Measurements from ENCODE around the gene CNTNAP2.

The CNTNAP2 gene

DNA sequence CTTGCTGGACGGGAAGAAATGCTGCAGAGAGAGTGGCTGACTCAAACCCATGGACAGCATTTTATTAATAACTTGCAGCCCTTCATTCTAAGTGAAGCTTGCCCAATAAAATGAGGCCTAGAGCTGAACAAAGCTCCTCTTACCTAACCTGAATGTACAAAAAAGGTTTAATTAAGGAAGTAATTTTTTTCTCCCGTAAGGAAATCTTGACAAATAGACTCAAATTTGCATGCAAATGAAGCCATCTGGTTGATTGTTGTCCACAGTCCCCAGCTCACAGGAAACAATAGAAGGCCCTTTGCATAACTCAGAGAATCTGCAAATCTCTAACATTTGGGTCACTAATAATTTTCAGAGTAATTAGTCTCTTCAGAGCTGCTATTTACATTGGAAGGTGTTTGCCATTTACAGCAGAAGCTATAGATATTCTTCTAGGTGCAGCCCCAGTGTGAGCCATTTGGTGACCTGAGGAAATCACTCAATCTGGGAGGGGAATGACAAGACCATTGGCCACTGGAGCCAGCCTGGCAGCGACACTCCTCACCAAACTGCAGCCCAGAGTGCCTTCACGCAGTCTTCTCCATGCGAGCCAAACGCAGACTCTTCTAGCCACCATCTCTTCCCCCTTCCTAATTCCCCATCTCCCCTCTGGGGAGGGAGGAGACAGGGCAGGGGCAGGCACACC lies 1991.0 kb downstream of the CNTNAP2 start:
- no peak for DNase-seq (ENCODE audit: low spot score)

DNA sequence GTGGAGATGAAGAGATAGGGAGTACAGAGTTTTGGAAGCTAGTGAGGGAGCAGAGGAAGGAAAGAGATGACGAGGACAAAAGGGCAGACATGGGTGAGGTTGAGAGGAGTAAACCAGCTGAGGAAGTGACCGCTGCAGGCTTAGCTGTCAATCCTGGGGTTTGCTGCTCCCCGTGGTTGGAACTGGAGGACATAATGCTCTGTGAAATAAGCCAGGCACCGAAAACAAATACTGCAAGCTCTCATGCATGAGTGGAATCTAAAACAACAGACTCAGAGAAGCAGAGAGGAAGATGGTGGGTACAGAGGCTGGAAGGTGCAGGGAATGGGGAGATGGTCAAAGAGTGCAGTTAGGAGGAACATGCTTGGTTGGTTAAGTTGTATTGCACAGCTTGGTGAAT lies 1991.8 kb downstream of the CNTNAP2 start:
- no peak for DNase-seq (ENCODE audit: low spot score)

DNA sequence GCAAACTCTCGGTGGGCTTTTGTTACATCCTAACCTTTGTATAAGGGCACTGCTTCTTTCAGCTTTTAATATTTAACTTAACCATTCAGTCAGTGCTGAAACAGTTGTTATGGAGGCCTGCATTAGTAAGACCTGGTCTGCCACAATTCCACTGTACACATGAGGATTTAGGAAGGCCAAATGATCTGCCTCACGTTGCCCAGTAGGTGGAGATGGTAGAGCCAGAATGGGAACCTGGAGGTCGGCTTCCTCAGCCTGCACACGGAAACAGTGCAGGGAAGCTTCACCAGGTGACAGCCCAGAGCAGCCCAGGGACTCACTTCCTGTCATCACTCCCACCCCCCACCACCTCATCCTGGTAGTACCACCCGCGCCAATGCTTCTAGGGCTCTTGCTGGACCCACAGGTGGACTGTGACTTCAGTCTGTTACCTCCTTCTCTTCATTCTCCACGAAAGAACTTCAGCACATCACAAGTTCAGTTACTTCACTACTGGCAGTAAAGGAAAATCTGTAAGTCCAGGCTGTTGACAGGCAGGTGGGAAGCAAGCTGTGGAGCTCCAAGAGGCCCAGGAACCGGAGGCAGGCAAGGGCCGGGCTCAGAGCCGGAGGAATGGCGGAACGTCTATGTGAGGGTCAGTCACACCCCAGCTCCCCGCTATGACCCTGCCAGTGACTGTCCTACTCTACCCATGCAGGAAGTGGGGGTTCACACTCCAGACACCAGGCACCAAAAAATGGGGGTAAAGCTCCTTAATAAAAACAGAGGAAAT lies 1993.7 kb downstream of the CNTNAP2 start:
- DNase-seq (ENCODE audit: low spot score) = no peak

DNA sequence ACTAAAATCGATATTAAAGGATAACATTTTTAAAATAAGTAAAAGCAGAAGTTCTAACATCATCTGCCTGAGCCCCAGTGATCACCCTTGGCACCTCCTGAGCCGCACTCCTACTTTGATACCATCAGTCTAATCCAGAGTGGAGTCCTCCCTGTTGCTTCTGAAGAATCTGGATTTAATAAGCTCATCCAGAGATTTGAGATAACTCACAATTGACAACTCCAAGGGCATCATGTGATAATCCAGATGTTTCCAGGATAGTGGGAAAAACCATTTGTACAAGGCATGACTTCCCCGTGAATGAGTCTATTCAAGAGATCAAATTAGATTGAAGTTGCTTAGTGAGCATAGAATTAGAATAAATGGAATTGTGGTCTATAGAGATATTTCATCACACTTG lies 1998.2 kb downstream of the CNTNAP2 start:
- DNase-seq (ENCODE audit: low spot score) = no peak

DNA sequence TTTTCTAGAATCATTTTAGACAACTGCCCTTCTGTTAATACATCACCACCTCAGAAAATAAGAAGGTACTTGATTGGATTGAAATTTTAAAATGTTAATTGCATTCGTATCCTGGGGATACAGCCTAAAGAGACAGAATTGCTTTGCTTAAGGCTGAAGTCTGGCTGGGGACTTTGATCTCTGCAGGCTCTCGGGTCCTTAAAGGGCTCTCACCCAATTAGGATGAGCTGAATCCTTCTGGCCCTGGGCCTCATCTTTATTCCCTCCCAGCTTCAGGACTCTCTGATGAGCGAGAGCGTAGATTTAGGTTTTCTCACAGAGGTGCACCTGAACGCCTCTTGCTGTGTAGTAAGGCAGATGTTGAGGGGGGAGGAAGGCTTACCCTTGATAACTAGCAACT lies 1998.7 kb downstream of the CNTNAP2 start:
- DNase-seq (ENCODE audit: low spot score) = no peak

DNA sequence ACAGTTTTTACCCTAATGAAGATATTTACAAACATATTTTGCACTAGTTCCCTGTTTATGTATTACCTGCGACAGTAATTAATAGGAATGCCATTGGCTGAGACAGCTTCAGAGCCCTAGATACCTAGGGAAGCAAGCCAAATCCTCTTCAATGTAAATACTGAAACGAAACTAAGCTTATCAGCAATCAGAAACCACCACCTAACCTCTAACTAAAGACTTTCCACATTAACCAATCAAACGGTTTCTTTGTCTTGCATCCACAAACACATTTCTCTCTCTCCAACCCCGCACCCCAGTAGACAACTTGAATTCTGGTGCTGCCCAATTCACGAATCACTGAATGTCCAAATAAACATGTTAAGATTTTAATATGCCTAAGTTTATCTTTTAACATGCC lies 1999.6 kb downstream of the CNTNAP2 start:
- no peak for DNase-seq (ENCODE audit: low spot score)

DNA sequence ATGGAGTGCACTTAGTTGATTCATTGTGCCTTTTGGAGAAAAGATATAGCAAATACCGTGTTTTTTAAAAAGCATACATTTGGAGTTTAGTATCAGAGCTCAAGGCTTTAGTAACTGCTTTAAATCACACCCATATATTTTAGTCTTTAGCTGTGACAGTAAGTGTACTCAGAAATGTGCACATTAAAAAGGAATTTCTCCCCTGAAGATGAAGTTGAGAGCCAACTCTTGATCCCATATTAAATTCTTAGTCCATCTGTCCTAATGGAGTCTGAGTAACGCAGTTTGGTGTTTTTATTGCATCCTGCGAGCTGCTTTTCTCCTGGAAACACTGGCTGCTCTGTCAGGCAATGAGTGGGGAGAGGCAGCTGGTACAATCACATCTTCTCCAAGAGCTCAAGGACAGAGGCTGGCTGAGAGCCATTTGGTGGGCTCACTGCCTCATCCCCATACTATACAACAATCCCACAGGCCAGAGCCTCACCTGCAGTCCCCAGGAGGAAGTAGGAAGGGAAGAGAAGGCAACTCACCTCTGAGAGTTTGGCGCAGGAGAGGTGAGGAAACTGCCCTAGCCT lies 2000.3 kb downstream of the CNTNAP2 start:
- no peak for DNase-seq (ENCODE audit: low spot score)

DNA sequence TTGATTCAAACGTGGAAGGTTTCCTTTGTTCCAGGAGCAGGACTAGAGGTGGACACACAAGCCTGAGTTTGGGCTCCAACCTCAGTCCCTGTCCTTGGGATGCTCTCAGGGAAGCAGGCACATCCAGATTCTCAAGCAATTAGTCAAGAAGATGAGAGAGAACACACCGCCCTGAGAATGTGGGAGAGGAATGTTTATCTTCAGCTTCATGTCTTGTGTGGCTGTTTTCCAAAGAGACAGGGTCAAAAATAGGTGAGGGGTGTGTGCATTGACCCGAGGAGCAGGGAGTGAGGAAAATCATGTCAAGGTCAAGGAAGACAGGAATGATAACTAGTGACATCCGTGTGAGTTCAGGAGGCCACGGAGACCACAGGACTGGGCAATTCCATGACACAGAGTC lies 2001.8 kb downstream of the CNTNAP2 start:
- DNase-seq (ENCODE audit: low spot score) = no peak

DNA sequence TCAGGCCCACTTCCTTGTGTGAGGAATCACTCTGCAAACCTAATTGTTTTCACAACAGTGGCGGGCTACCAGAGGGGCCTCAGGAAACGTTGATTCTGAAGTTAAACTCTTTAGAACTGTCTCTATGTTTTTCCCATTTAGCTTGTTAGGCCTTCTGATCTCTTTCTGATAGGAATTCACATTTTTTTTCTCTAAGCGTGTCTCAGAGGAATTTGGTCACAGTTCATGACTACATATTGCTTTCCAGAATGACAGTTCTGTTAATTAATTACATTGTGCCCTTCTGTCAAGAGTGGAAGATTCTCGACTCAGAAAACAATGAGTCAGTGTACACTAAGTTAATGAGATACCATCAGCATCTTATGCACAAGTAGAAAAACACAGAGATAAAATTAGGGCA lies 2004.8 kb downstream of the CNTNAP2 start:
- DNase-seq (ENCODE audit: low spot score) = no peak

DNA sequence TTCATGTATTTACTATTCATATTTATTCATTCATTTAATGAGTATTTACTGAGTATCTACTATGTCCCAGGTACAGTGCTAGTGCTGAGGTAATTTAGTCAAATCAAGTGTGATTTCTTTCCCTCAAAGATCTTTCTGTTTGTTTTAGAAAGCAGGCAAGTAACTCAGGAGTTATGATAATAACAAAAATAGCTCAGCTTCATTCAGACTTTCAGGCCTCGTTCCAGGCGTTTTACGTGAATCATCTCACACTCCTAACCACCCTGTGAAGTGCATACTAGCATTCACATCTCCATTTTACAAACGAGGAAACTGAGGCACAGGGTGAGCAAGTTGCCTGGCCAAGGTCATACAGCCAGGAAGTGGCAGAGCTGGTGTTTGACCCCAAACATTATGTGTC lies 2005.2 kb downstream of the CNTNAP2 start:
- DNase-seq (ENCODE audit: low spot score) = no peak

DNA sequence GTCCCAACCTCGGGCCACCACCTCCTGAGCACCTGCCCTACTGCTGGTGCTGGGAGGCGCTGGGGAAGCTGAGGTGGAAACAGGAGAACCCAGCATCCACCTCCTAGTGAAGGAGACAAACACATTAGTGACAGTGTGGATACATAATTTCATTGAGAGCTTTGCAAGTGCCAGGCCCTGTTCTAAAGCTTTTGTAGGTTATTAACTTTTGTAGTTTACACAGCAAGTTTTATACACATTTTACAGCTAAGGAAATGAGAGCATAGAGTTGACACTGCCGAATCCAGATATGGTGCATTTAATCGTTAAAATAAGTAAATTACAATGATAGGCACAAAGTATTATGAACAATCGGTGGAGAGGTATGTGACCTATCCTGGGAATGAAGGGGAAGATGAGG lies 2007.9 kb downstream of the CNTNAP2 start:
- no peak for DNase-seq (ENCODE audit: low spot score)

DNA sequence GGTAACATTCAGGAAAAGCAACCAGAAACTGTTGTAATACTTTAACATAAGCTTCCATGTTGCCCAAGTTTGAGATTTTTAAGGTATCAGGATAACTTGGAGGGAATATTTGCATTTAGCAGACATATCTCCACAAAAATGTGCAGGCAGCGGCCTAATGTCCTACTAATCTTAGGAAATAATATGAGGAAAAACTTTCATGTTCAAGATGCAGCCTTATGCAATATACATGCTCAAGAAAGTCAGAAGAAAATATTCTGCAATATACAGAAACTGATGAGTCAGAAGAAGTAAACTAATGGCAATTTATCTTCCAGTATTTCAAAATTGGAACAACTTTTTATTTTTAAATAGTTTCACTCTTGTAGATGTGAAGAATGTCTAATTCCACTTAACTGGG lies 2010.8 kb downstream of the CNTNAP2 start:
- DNase-seq (ENCODE audit: low spot score) = no peak

DNA sequence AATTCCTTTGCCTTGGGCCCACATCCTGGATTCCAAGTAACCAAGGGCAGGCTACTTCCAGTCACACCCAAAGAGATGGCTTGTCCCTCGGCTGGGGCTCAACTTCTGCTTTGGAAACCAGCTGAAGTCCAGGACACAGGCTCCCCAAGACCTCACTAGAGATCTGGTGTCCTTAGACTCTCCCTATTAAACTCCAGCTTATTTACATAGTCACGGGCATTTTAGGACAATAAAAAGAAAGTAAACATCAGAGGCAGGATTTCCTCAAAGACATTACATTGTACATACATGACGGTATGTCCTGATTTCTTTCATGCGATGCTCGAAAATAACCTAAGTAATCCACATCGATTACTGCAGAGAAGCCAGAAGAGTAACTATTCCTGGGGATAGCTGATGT lies 2012.4 kb downstream of the CNTNAP2 start:
- DNase-seq (ENCODE audit: low spot score) = no peak

DNA sequence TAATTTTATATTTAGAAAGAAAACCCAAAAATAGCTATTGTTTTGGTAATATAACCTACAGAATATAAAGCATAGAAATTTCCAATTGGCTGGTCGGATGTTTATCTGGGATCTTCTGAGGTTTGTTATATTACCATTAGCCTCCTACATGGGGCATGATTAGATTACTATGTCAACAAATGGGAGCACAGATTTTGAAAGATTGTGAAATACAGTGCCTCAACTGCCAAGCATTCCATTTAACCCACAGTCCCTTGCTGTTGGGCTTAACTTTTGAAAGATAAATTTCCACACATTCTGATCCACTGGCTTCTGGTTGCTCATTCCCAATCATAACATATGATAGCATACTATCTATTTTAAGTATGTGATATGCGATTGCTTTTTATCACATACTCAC lies 2018.5 kb downstream of the CNTNAP2 start:
- DNase-seq (ENCODE audit: low spot score) = no peak

DNA sequence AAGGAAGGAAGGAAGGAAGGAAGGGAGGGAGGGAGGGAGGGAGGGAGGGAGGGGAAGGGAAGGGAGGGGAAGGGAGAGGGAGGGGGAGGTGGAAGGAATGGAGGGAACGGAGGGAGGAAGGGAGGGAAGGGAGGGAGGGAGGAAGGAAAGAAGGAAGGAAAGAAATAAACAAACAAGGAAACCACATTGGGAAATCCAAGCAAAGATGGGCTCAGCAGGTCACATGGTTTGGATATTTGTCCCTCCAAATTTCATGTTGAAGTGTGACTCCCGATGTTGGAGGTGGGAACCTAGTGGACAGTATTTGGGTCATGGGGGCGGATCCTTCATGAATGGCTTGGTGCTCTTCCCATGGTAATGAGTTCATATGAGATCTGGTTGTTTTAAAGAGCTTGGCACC lies 2019.4 kb downstream of the CNTNAP2 start:
- no peak for DNase-seq (ENCODE audit: low spot score)

DNA sequence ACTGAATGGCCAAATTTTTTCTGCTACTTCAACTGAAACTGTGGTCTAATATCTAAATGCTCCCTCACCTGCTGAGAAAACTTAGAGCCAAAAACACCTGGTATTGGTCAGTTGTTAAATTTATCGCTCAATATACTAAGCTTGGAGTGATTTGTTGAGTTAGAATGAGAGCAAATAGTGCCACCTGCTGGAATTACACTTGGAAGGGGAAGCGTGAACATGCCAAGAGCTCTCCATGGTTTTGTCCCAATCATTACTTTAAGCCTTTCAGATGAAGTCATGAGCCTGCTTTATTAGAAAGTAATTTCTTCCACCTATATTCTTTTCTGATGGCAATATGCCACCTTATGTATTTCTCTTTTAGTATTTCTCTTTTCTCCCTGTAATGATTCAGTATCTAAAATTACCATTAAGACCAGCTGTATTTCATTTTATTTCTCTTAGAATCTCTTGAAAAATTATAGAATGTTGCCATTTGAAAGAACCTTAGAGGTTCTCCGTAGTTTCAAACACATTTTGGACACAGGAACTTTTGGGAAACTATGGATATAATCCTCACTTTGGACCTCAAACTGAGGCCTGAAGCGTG lies 2026.2 kb downstream of the CNTNAP2 start:
- DNase-seq (ENCODE audit: low spot score) = peak; percentile 53

DNA sequence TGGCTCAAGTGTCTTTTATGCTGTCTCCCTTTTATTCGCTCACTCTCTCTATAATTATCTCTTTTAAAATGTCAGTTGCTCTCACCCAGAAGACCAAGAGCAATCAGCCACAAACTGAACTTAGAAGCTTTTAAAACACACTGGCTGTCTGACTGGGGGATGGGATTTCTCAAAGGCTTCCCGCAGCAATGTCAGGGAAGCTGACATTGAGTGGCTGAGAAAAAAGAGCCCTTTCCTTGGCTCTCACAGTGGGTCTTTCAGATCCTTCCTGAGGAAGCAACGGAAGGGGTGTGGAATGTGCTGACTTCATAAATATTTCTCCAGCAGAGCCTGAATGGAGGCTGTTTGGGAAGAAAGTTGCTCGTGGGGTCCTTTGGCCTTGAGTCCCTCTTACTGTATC lies 2028.2 kb downstream of the CNTNAP2 start:
- DNase-seq (ENCODE audit: low spot score) = no peak

DNA sequence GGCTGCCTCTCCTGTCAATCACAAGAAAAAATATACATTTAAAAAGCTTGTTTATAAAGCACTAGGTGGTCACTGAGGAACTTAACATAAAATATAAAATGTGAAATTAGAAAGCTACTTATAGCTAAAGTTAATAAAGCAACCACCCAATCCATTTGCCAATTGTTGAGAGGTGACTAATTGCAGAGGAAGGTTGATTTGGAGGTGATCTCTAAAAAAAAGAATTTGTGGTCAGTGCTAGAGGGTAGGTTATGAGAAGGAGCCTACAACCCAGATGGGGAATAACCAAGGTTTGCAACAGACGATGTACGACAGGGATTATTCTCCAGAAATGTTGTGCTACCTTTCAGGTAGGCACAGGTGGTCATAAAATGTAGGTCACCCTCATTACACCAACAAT lies 2029.7 kb downstream of the CNTNAP2 start:
- DNase-seq (ENCODE audit: low spot score) = no peak

DNA sequence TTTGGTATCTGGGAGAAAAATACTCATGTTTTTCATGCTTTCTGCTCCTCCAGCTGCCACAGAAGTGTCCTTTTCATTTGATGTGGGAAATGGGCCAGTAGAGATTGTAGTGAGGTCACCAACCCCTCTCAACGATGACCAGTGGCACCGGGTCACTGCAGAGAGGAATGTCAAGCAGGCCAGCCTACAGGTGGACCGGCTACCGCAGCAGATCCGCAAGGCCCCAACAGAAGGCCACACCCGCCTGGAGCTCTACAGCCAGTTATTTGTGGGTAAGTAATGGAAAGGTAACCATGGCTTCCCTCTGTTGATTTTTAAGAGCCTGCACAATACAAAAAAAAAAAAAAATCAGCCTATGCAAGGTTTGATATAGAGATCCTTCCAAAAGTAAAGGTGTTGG lies 2030.8 kb downstream of the CNTNAP2 start:
- no peak for DNase-seq (ENCODE audit: low spot score)

DNA sequence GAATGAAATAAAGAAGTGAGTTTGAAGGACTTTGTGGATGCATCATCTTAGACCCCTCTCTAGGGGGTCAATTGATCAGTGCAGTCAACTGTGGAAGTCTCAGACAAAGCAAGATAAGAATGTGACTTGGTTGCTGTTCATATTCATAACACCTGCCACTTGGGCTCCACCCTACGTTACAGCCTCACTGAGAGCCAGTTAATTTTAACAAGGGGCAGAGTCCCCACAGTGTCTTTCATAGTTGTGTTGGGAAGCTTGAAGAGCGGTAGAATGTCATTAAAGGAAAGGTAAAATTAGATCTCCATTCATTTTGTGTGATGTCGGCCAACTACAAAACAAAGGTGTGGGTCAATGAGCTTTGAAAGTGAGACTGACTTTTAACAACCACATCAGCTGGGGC lies 2031.9 kb downstream of the CNTNAP2 start:
- no peak for DNase-seq (ENCODE audit: low spot score)

DNA sequence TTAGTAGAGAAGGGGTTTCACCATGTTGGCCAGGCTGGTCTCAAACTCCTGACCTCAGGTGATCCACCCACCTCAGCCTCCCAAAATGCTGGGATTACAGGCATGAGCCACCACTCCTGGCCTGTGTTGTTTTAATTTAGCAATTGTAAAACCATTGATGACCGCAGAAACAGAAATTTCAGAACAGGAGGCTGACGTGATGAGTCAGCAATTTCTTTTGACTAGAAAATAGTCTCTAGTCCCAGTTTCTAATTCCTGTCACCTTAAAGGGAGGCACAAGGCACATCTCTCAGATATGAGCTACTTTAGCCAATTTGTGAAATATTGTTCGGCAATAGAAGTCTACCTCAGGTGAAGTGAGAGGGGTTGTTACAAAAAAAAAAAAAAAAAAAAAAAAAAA lies 2033.1 kb downstream of the CNTNAP2 start:
- DNase-seq (ENCODE audit: low spot score) = no peak

DNA sequence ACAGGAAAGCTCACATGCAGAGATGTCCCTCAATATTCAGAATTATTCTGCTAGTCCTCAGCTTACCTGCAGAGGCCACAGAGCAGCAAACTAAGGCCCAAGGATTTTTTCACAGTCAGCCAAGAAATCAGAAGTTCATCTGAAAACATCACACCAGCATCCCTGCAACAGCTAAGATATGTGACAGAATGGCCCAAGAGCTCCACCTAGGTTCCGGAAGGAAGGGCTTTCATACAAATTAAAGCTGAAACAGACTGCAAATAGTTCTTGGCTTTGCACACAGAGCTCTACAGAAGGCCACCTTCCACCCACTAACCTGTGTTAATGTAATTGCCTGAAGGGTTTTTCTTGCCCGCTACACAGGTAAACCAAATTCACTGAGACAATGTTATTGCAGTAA lies 2035.2 kb downstream of the CNTNAP2 start:
- no peak for DNase-seq (ENCODE audit: low spot score)

DNA sequence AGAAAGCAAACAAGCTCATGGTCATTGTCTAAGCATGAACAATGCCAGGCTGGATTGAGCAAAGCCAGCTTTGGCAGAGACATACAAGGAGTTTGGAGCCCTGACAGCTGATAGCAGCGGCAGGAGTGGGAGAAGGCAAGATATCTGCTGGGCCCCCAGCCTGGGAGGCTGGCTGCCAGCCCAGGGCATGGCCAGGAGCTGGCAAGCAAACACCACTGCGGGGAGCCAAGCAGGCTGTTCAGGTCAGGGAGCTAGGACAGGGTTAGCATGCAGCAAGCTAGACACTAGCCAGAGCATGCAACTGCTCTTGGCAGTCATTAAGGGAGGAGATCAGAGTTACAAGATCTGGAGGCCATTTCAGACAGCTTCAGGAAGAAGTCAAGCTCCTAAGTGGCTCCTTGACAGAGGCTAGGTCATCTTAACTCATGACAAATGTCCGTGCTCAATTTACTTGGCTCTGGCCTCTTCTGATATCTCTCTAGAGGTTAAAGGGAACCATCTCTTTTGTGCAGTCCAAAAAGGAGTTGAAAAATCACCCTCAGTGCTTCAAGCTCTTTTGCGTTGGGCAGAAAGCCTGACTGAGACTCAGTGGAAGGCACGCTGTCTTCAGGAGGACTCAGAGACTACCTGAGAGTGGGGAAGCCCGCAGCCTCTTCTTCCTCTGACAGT lies 2037.1 kb downstream of the CNTNAP2 start:
- no peak for DNase-seq (ENCODE audit: low spot score)
